HepG2 (cell line): ENCODE measurements around the gene TMEM235. TPM values are rescaled to one million over a fixed set of nuclear protein-coding genes. Genes with fewer than 3 reads are reported as not detected.
A peak's percentile ranks its signal among the peaks of the same experiment; 100 is the strongest.

Experiments
- ATAC-seq: fragments of 200-7000 bp; cut with Tn5 transposase; 3 replicates; pipeline ENCODE4 v1.9.1; 2020; ENCODE audit warnings: mild to moderate bottlenecking, moderate library complexity
- BruUV-seq: library from RNA; stranded (reverse); fragments of 400-500 nt; replicated peaks from 2 replicates; lab custom pipeline; 2021; lab: Mats Ljungman, UMichigan
- CTCF ChIA-PET: fragments of 300-600 bp; formaldehyde crosslinking; extraction: SDS; loops from one replicate; lab custom pipeline; 2021; ENCODE audit warnings: low total read pairs, inconsistent platforms, low intra/inter-chr PET ratio; lab: Yijun Ruan, JAX
- POLR2A ChIA-PET: fragments of 350-600 bp; sonication (Branson Sonifier 250); formaldehyde crosslinking; loops from one replicate; lab custom pipeline; 2020; ENCODE audit warnings: antibody characterized with exemption, inconsistent platforms; lab: Yijun Ruan, JAX
- DNase-seq: peaks from one replicate; pipeline ENCODE4 v3.0.0-alpha.2; 2015; ENCODE audit warnings: low spot score
- FAIRE-seq: peaks from 3 replicates; lab custom pipeline; 2011; peaks lifted over from hg19 to GRCh38; lab: Jason Lieb, UNC
- H2AFZ ChIP-seq: one replicate; pipeline ENCODE4 v1.6.1; 2011; ENCODE audit warnings: low read length, inconsistent platforms
- H3K27ac ChIP-seq: fragments of 300-600 bp; 3 replicates; pipeline ENCODE4 v1.8.0; 2011; ENCODE audit warnings: mixed run types, mild to moderate bottlenecking, mixed read lengths, low read length, inconsistent platforms; ENCODE audit not compliant: insufficient read depth; ENCODE audit errors: extremely low read length
- H3K27me3 ChIP-seq, 2 experiments: fragments of 200-600 bp in 1 of 2; 2 replicates in 1 of 2; 3 replicates in 1 of 2; pipeline versions ENCODE4 v1.6.0 to v1.8.0; 2011; ENCODE audit warnings: low read length in 2 of 2, mild to moderate bottlenecking in 2 of 2, moderate library complexity in 2 of 2, inconsistent platforms in 1 of 2; ENCODE audit not compliant: insufficient read depth in 2 of 2, control insufficient read depth in 1 of 2
- H3K36me3 ChIP-seq, 2 experiments: fragments of 200-600 bp in 1 of 2; replicated peaks in 1 of 2; 2 replicates in 1 of 2; 3 replicates in 1 of 2; pipeline versions ENCODE4 v1.5.1 to v1.8.0; 2011; ENCODE audit warnings: low read length in 2 of 2, inconsistent platforms in 1 of 2; ENCODE audit not compliant: insufficient read depth in 2 of 2, control insufficient read depth in 1 of 2
- H3K4me1 ChIP-seq: 2 replicates; pipeline ENCODE4 v1.5.1; 2012; ENCODE audit warnings: low read length, inconsistent platforms; ENCODE audit not compliant: insufficient read depth
- H3K4me2 ChIP-seq: 2 replicates; pipeline ENCODE4 v1.6.0; 2011; ENCODE audit warnings: low read depth, low read length, inconsistent platforms
- H3K4me3 ChIP-seq, 3 experiments: fragments of 200-600 bp in 1 of 3; sonication (generic), shearing (Covaris generic) in 1 of 3; replicated peaks in 1 of 3; 2 replicates each; pipeline ENCODE4 v1.5.1; 2011 to 2016; ENCODE audit warnings: low read length in 3 of 3, inconsistent platforms in 2 of 3, low read depth in 2 of 3, mild to moderate bottlenecking in 2 of 3, control low read depth in 1 of 3, mixed read lengths in 1 of 3; ENCODE audit not compliant: insufficient read depth in 1 of 3
- H3K79me2 ChIP-seq: one replicate; pipeline ENCODE4 v1.6.1; 2011; ENCODE audit warnings: low read length, inconsistent platforms; ENCODE audit not compliant: insufficient read depth
- H3K9ac ChIP-seq: 2 replicates; pipeline ENCODE4 v1.6.0; 2011; ENCODE audit warnings: mild to moderate bottlenecking, low read depth, low read length, inconsistent platforms; ENCODE audit not compliant: insufficient read depth
- H3K9me3 ChIP-seq: 2 replicates; pipeline ENCODE4 v1.5.1; 2012; ENCODE audit warnings: mild to moderate bottlenecking, low read length
- H4K20me1 ChIP-seq: 2 replicates; pipeline ENCODE4 v1.6.0; 2011; ENCODE audit warnings: inconsistent platforms, mild to moderate bottlenecking, low read length, moderate library complexity; ENCODE audit not compliant: insufficient read depth
- MNT ChIP-seq: fragments of 450-650 bp; IDR thresholded peaks from 2 replicates; pipeline ENCODE4 v1.6.1; 2016
- ZNF740 ChIP-seq: sonication (generic); formaldehyde crosslinking; IDR thresholded peaks from 2 replicates; pipeline ENCODE4 v1.4.0; 2020; ENCODE audit warnings: missing genetic modification reagents
- ZNF768 ChIP-seq: sonication (generic); formaldehyde crosslinking; IDR thresholded peaks from 2 replicates; pipeline ENCODE4 v1.4.0; 2020; ENCODE audit warnings: missing genetic modification reagents
- WGBS: methylation state at CpG from one replicate; pipeline ENCODE4 v1.1.6; 2017; ENCODE audit warnings: low lambda C conversion rate; 5-methylcytosine and 5-hydroxymethylcytosine counted together
- in situ Hi-C: cut with HindIII; loops from 2 replicates; pipeline ENCODE4 v1.10.0; 2017; ENCODE audit warnings: low pct_unique_long_range_greater_than_20kb; ENCODE audit not compliant: extremely low pct_ligation_motif_present
- intact Hi-C: fragments of 100-400 bp; cut with micrococcal nuclease; formaldehyde crosslinking; loops from one replicate; pipeline ENCODE4 v1.10.0; 2022; ENCODE audit not compliant: unreplicated experiment
- polyA plus RNA-seq, 8 experiments: library from polyadenylated mRNA; depleted of rRNA in 3 of 8; stranded (reverse) in 7 of 8; unstranded in 1 of 8; fragments of >200 nt; fragmentation: Illumina TruSeq in 4 of 8; extraction: Trizol in 4 of 8; gene quantifications; 2 replicates each; pipeline versions ENCODE4 v1.2.1 to v1.2.3, GENCODE V29; 2011 to 2016; ENCODE audit warnings: low read depth in 4 of 8, missing spikeins in 1 of 8, mixed read lengths in 1 of 8; ENCODE audit not compliant: insufficient read depth in 1 of 8
- total RNA-seq, 5 experiments: library from RNA; depleted of rRNA; stranded (reverse); fragments of >200 nt; fragmentation: Illumina TruSeq; extraction: Trizol; gene quantifications; 2 replicates each; pipeline ENCODE4 v1.2.3, GENCODE V29; 2016; ENCODE audit warnings: low read depth in 1 of 5

The TMEM235 gene
- total and polyA plus RNA-seq, 2 of the 13 experiments (the other 11 are each of a cell fraction or from before 2014, with no cell fraction given), result not detected

- peak; percentile 43; the same call in 1 of the 2 replicates for TF ChIP-seq MNT
- 0 out of 2 replicates have a peak, but pooled peaks have one; percentile 13 for TF ChIP-seq ZNF768 (CRISPR knock-in tag)
- TF ChIP-seq ZNF740 (CRISPR knock-in tag), result no peak
- TF ChIP-seq, all 625 proteins: peak for 2
- FAIRE-seq (no peak), ATAC-seq (no peak), DNase-seq (no peak)
- intact Hi-C loops (loop anchor here (10.0 kb wide), 1 partner anchor 58 kb away; no protein-coding TSS in a partner anchor), in situ Hi-C loops (no loop called here)
- Histone ChIP-seq H2AFZ (no peak overlapping the region), H3K27me3 (peaks cover 2 to 46% of the 10 kb centered on the region in 2 experiments; a peak in 4 of 5 replicates), H3K27ac (no peak overlapping the region), H4K20me1 (no peaks in the 10 kb centered on the region), H3K36me3 (no peaks in the 10 kb centered on the region), H3K9me3 (no peaks in the 10 kb centered on the region), H3K4me3 (peak overlapping the region in 1 of 3 experiments; percentile 47; a peak in 1 of 6 replicates), H3K9ac (no peak overlapping the region), H3K4me1 (peaks cover 65% of the 10 kb centered on the region), H3K4me2 (peak overlapping the region; percentile 21; the same call in 1 of the 2 replicates), H3K79me2 (no peaks in the 10 kb centered on the region)
- ChIA-PET POLR2A (no interaction called here), CTCF (no interaction called here)
- BruUV-seq, result no TSS peak
- 15% methylated on average over 17 of the region's 18 CpGs for WGBS
Observed at GRCh38 chr17:78256707-78257591, 25.5 kb downstream of the TMEM235 start.
